Pancreas (tissue), 10 donors: Measurements from ENCODE around the gene ARHGEF33. TPM values are rescaled to one million over a fixed set of nuclear protein-coding genes. Genes with fewer than 3 reads are reported as not detected.

Experiments used
- ATAC-seq, 4 donors: fragments of 200-7000 bp; cut with Tn5 transposase; one replicate each; pipeline versions ENCODE4 v1.8.0 to v1.9.1; 2020; ENCODE audit warnings: mild to moderate bottlenecking in 4 of 4, moderate library complexity in 4 of 4
- DNase-seq, 6 donors: peaks; one replicate each; pipeline ENCODE4 v3.0.0-alpha.2; 2020
- FAIRE-seq: peaks from 2 replicates; lab custom pipeline; 2012; peaks lifted over from hg19 to GRCh38; lab: Jason Lieb, UNC
- H3K27ac ChIP-seq, 4 donors: fragments of 200-600 bp; sonication (generic); 1 replicate in 3 of 4; 2 replicates in 1 of 4; pipeline versions ENCODE4 v1.5.0 to v1.8.0; 2020
- H3K27me3 ChIP-seq, 4 donors: fragments of 200-600 bp; one replicate each; pipeline ENCODE4 v1.8.0; 2021
- H3K36me3 ChIP-seq, 3 donors: fragments of 200-600 bp; sonication (generic) in 1 of 3; one replicate each; pipeline versions ENCODE4 v1.5.0 to v1.8.0; 2020 to 2021
- H3K4me1 ChIP-seq, 3 donors: fragments of 200-600 bp; one replicate each; pipeline ENCODE4 v1.8.0; 2021
- H3K4me3 ChIP-seq, 4 donors: fragments of 200-600 bp; sonication (generic) in 2 of 4; one replicate each; pipeline versions ENCODE4 v1.5.0 to v1.8.0; 2020 to 2021
- H3K9me3 ChIP-seq, 4 donors: fragments of 200-600 bp; one replicate each; pipeline ENCODE4 v1.8.0; 2021
- CTCF ChIP-seq, 4 donors: fragments of 200-600 bp; sonication (generic) in 3 of 4; IDR thresholded peaks; one replicate each; pipeline versions ENCODE4 v1.5.0 to v1.8.0; 2021; ENCODE audit warnings: antibody characterized with exemption in 4 of 4
- WGBS, 2 donors: extraction: QIAGEN DNeasy Blood & Tissue Kit; methylation state at CpG; one replicate each; pipeline ENCODE4 v1.1.7; 2013; 5-methylcytosine and 5-hydroxymethylcytosine counted together
- intact Hi-C, 3 donors: fragments of 100-400 bp; cut with DNase I; formaldehyde crosslinking; loops; one replicate each; pipeline versions ENCODE4 v1.11.1 to v1.14.2; 2022
- polyA plus RNA-seq, 2 donors: library from polyadenylated mRNA; stranded (reverse); fragments of 200-250 nt; gene quantifications; one replicate each; pipeline ENCODE4 v1.2.3, GENCODE V29; 2013
- total RNA-seq, 6 donors: library from RNA; stranded (reverse); fragmentation: NEBNext Ultra II Directional in 4 of 6; extraction: Animal tissue kit (Norgen Biotek cat#: 25700) in 4 of 6; gene quantifications; one replicate each; pipeline versions ENCODE4 v1.2.1 to v1.2.4, GENCODE V29; 2021 to 2023
- donor health status: healthy with polysubstance abuse.
- donor health status: DM: no; HTN: no; CAD: no; lungs with moderate emphysema.
- donor health status: DM: no; HTN: no; CAD: no.
- donor health status: control.
- donor health status: control.
- donor health status: Bipolar disorder and iron deficiency.
- donor health status: DM: yes; HTN: yes; CAD: no.
- donor health status: DM: no; HTN: no; CAD: no.
- donor health status: DM: no; HTN: no; CAD: no.
- donor health status: DM: yes; HTN: yes; CAD: no.

ARHGEF33 gene
- total and polyA plus RNA-seq, 8 donors, result 0.13 to 1.6 (median 0.47) TPM

- Histone ChIP-seq H3K27ac (no peak overlapping the region), H3K9me3 (no peaks in the 10 kb centered on the region), H3K27me3 (no peaks in the 10 kb centered on the region), H3K4me3 (no peak overlapping the region), H3K4me1 (no peaks in the 10 kb centered on the region), H3K36me3 (no peaks in the 10 kb centered on the region)
- intact Hi-C loops, result no loop called here
- ATAC-seq (no peak), DNase-seq (no peak), FAIRE-seq (no peak)
- WGBS, 2 donors, result 96 to 98% methylated on average over 3 of the region's 3 CpGs
- no peak for TF ChIP-seq CTCF (IDR thresholded peaks at IDR 0.05)
These were observed 87.4 kb downstream of the ARHGEF33 start for GRCh38 chr2:38977047-38977446.

GRCh38 chr2:38978296-38978903, 88.7 kb downstream of the ARHGEF33 start:
- no peak for FAIRE-seq
- Histone ChIP-seq H3K4me1 (no peaks in the 10 kb centered on the region), H3K27ac (no peak overlapping the region), H3K36me3 (no peaks in the 10 kb centered on the region), H3K27me3 (no peaks in the 10 kb centered on the region), H3K4me3 (no peak overlapping the region), H3K9me3 (no peaks in the 10 kb centered on the region)
- DNase-seq, result no peak
- TF ChIP-seq CTCF (IDR thresholded peaks at IDR 0.05), result no peak
- WGBS, 2 donors, result 88 to 92% methylated on average over 5 of the region's 5 CpGs
- peak in 1 of 4 donors; percentile 29 for ATAC-seq
- intact Hi-C loops, result no loop called here

- DNase-seq (no peak), FAIRE-seq (no peak), ATAC-seq (no peak)
- Histone ChIP-seq H3K36me3 (no peaks in the 10 kb centered on the region), H3K4me1 (no peaks in the 10 kb centered on the region), H3K27me3 (no peaks in the 10 kb centered on the region), H3K4me3 (no peak overlapping the region), H3K9me3 (no peaks in the 10 kb centered on the region), H3K27ac (no peak overlapping the region)
- TF ChIP-seq CTCF (IDR thresholded peaks at IDR 0.05), result no peak
- intact Hi-C loops, result no loop called here
- WGBS, 2 donors, result 97 to 99% methylated on average over 3 of the region's 3 CpGs
These were observed 89.2 kb downstream of the ARHGEF33 start for GRCh38 chr2:38978908-38979307.

- no peaks in the 10 kb centered on the region for H3K4me1 ChIP-seq
- no peaks in the 10 kb centered on the region for H3K9me3 ChIP-seq
- DNase-seq, result no peak
- intact Hi-C loops, result no loop called here
- no peak overlapping the region for H3K4me3 ChIP-seq
- ATAC-seq, result no peak
- no peaks in the 10 kb centered on the region for H3K27me3 ChIP-seq
- FAIRE-seq, result no peak
- peaks cover 0 to 14% (median 4%) of the 10 kb centered on the region in 3 donors for H3K36me3 ChIP-seq
- no peak overlapping the region for H3K27ac ChIP-seq
- WGBS, 2 donors, result 67 to 68% methylated on average over 3 of the region's 3 CpGs
- TF ChIP-seq CTCF (IDR thresholded peaks at IDR 0.05), result no peak
These were observed 91.5 kb downstream of the ARHGEF33 start for GRCh38 chr2:38981003-38981669.
